CD4-positive, alpha-beta T cell treated with Interferon gamma for 1 hour (primary cell): ENCODE measurements around the gene TECRL.

Source experiments
- DNase-seq: peaks from one replicate; pipeline ENCODE4 v3.0.0-alpha.2; 2020

The TECRL gene

DNA sequence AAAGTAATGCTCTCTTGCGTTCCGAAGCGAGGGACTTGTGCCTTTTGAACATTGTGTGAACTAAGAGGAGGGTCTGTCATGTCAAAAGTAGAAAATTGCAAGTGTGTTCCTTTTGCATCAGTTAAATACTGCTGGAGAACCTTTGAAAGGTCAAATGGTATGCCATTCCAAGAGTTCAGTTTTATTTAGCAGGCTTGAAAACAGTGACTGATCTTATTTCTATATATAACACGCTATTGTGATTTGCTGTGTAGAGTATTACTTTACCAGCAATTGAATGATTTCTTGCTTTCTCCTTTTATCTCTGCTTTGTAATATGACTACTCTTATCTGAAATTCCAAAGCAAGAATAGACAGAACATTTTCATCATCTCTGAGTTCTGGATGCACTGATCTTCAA, at the start of gene TECRL:
Gene TECRL, minus strand, starts transcription at position 151 of the 400 bp plus-strand sequence. Its CDS starts 99 bp downstream, at position 52.
- no peak for DNase-seq

- DNase-seq = no peak
Observed at GRCh38 chr4:64432674-64433073, 23.4 kb upstream of the TECRL start.

DNA sequence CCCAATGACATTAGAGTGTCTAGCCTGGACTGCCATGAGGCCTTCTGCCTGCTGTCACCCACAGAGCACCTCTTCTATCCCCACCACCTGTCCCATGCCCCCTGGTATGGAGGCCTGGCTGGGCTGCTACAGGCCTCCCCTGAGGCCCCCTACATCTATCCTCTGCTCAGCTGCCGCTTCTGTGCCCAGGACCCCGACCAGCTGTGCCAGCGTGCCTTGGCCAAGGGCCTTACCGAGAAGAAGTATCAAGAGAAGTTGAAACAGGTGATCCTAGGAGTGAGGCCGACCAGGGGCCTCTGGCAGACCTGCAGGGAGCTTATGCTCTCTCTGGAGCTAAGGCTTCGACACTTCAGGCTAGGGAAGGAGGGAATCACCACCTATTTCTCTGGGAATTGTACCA, 21.7 kb upstream of the TECRL start:
- DNase-seq = no peak

- no peak for DNase-seq
Observed at GRCh38 chr4:64417974-64418373, 8.7 kb upstream of the TECRL start.

- no peak for DNase-seq
Observed at GRCh38 chr4:64407000-64407399, 2.2 kb downstream of the TECRL start.

- DNase-seq = no peak
Observed at GRCh38 chr4:64405761-64406160, 3.5 kb downstream of the TECRL start.

DNA sequence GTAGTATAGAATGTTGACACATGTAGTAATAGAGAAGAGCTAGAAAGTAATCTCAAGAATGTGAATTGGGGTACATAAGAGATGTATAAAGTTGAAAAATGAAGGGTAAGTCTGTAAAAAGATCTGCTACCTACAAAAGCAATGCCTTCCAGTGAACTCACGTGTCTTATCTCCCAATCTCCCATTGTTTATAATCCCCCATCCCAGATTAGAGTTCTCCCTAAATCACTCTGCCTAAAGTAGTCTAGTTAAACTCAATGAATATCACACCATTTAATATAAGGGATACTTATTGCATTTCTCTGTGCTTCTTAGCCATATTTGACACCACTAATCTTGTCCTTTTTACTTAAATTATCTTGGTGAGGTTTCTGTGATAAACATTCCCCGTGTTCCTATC, 6.6 kb downstream of the TECRL start:
- no peak for DNase-seq

- DNase-seq = no peak
Observed at GRCh38 chr4:64399313-64400109, 9.7 kb downstream of the TECRL start.

DNA sequence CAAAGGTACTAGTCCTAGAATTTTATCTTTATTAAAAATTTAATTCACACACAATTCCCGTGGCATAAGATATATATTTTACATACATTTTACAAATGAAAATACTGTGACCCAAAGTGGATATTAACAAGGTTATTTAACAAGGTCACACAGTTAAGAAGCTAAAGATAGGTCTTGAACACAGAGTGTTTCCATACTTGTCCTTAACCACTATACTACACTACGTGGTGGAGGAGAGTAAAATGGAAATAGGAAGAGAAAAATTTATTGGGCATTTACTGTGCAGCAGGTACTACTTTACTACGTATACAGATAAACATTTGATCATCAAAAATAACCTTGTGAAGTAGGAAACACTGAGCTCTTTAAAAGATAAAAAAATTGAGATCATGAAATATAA, 14.8 kb downstream of the TECRL start:
- DNase-seq = no peak

DNA sequence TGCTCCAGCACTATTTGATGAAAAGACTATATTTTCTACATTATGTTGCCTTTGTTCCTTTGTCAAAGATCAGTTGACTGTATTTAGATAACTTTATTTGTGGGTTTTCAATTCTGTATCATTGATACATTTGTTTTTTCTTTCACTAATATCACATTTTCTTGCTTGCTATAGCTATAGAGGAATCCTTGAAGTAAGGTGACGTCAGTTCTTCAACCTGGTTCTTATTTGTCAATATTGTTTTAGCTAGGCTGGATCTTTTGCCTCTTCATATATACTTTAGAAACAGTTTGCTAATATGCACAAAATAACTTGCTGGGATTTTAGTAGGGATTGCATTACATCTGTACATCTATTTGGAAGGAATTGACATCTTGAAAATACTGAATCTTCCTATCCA, 21.0 kb downstream of the TECRL start:
- DNase-seq = no peak

DNA sequence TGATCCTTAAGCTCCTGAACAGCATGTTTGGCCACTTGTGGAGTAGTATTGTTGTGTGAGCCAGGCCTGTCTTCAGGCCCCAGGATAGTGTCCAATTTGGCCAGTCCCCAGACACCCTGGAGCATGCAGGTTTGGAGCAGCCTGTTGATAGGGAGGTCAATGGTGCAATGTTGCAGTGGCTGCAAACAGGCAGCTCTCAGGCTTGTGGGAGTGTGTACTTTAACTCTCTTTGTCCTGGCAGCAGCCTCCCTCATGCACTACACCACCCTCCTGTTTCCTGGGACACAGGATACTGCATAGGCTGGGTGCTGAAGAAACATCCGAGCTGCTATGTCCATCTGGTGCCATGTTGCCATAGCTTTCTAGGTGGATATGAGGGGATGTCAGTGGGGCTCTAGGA, 24.0 kb downstream of the TECRL start:
- DNase-seq = no peak

GRCh38 chr4:64384237-64385203, 24.7 kb downstream of the TECRL start:
- no peak for DNase-seq

DNA sequence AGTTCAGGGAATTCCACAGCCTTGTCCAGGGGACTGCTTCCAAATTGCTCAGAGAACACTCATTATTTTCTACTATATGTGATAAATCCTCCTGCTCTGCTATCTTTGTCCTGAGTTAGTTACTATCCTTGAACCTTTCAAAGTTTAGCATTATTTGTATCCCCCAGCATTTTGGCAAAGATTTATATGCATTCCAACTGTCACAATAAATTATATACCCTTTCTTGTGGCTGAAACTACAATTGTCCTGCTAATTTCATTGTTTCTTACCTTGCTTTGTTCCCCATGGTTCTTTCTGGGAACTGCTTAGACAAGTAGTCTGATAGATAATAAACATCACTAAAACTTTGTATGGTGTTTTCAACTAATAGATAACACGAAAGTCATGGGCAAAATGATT, 40.5 kb downstream of the TECRL start:
- no peak for DNase-seq

GRCh38 chr4:64361399-64361740, 47.9 kb downstream of the TECRL start:
- no peak for DNase-seq

DNA sequence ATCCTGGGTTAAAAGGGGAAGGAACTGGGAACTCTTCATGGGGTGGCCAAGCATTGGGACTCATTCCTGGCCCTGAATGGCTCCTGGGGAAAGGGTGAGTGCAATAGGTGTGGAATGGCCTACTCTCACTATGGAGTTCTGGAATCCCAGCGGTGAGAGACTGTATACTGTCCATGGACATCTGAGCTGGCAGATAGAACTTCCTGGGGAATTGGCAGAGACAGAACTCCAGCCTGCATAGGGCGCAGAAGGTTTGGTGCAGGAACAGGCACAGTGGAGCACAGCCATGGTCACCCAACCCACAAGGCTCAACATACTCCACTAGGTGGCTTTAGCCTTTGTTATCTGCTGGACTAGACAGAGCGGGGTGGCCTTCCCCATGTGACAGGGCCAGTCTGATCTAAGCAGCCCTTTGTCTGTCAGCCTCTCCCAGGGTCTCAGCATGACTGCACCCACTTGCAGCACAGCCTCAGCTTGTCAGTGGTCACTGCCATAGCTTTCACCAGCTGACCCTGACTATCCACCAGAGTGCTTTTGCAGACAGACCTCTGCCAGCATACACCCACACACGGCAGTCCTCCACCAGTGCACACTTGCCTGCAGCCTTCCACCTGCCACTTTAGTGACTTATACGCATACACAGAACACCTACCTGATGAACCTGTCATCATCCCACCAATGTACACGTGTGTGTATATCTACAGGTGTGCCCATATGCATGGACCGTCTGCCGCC, 48.4 kb downstream of the TECRL start:
- no peak for DNase-seq

DNA sequence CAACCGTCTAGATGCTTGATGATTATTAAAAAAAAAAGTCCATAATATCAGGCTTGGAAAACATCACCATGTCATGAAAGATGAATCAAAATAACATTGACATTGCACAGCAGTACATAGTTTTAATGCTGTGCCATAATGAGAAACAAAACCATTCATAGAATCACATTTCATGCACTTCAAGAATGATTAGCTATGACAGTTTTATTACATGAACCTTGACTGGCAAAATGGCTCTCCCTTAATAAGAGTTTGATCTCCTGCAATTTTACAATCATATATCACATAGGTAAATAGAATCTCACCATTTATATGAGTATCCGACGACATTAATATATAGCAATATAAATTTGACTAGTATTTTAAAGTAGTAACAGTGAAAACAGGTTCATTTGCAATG, 49.8 kb downstream of the TECRL start:
- DNase-seq = no peak

GRCh38 chr4:64353904-64354303, 55.3 kb downstream of the TECRL start:
- no peak for DNase-seq

DNA sequence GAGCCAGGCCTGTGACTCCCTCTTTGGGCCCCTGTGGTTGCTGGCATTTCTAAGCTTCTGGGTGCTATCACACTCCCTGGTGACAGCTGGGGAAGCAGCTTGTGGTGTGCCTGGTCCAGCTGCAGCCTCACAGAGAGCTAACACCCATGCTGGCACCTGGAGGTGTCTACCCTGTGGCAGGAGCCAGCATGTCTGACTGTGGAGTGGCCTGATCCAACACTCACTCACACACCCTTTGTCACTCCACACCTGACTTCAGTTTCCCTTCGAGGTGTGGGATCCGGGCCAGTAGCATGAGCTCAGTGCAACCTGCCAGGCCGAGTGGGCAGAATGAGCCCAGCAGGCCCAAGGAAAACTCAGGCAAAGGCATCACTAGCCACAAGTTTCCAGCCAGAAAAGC, 67.5 kb downstream of the TECRL start:
- no peak for DNase-seq

- no peak for DNase-seq
Observed at GRCh38 chr4:64340218-64341110, 68.8 kb downstream of the TECRL start.

DNA sequence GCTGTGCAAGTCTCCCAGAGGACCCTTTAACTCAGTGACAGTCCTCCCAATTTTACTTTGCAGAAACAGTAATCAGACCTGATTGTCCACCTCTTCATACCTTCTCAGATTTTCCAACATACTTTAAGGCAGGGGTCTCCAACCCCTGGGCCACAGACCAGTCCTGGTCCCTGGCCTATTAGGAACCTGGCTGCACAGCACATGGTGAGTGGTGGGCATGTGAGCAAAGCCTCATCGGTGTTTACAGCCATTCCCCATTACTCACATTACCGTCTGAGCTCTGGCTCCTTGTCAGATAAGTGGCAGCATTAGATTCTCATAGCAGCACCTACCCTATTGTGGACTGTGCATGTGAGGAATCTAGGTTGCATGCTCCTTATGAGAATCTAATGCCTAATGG, 74.3 kb downstream of the TECRL start:
- no peak for DNase-seq

GRCh38 chr4:64330143-64330542, 79.1 kb downstream of the TECRL start:
- no peak for DNase-seq

DNA sequence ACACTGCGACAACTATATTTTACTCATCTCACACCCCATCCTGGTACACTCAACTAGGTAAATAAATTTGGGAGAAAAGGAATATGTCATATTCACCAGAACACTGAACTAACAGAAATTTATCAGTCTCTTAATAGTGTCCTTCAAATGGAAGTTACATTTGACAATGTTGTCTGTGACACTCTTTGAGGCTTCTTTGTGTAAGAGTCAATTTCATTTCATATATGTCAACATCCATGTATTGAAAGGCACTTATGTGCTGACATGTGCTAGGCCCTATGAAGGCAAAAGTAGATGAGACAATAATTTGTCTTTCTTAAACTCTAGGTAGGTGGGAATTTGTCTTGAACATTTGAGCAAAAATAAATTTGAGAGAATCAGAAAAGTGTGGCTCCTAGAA, 82.0 kb downstream of the TECRL start:
- no peak for DNase-seq
